ENCODE data around the gene ZNF615. TPM values are rescaled to one million over a fixed set of nuclear protein-coding genes. Genes with fewer than 3 reads are reported as not detected.
A peak's percentile ranks its signal among the peaks of the same experiment; 100 is the strongest.

The ZNF615 gene
- total RNA-seq, 4 donors from 2014 or later = 11.6 to 29.9 (median 20.0) TPM

GRCh38 chr19:52022193-52022592 lies 14.2 kb upstream of the ZNF615 start:
- Histone ChIP-seq H3K27ac (no peak overlapping the region), H3K9me3 (peaks cover 0 to 82% (median 2%) of the 10 kb centered on the region in 3 donors), H3K36me3 (peaks cover 14 to 91% of the 10 kb centered on the region in 2 donors), H3K4me1 (peaks cover 1 to 10% (median 3%) of the 10 kb centered on the region in 3 donors), H3K27me3 (no peaks in the 10 kb centered on the region), H3K4me3 (no peak overlapping the region)
- ATAC-seq = no peak
- 96 to 100% methylated on average over 5 to 11 of the region's 15 CpGs for WGBS, 2 donors (ENCODE audit: low coverage in 1 of 2)
- TF ChIP-seq POLR2A (IDR thresholded peaks at IDR 0.05) (no peak), CTCF (IDR thresholded peaks at IDR 0.05) (no peak), POLR2AphosphoS5 (IDR thresholded peaks at IDR 0.05) (no peak), EP300 (IDR thresholded peaks at IDR 0.05) (no peak)

GRCh38 chr19:52020506-52020905 lies 12.5 kb upstream of the ZNF615 start:
- no peak for ATAC-seq
- Histone ChIP-seq H3K36me3 (peaks cover 22 to 100% of the 10 kb centered on the region in 2 donors), H3K4me1 (no peaks in the 10 kb centered on the region), H3K27ac (no peak overlapping the region), H3K27me3 (no peaks in the 10 kb centered on the region), H3K9me3 (peaks cover 0 to 94% (median 2%) of the 10 kb centered on the region in 3 donors), H3K4me3 (no peak overlapping the region)
- 92 to 98% methylated on average over 2 to 4 of the region's 4 CpGs for WGBS, 2 donors (ENCODE audit: low coverage in 1 of 2)
- TF ChIP-seq CTCF (IDR thresholded peaks at IDR 0.05) (no peak), EP300 (IDR thresholded peaks at IDR 0.05) (no peak), POLR2AphosphoS5 (IDR thresholded peaks at IDR 0.05) (no peak), POLR2A (IDR thresholded peaks at IDR 0.05) (no peak)

GRCh38 chr19:52010674-52011073 lies 2.7 kb upstream of the ZNF615 start:
- no CpG with 5 or more reads among the region's 1 CpG for WGBS, 2 donors (ENCODE audit: low coverage in 1 of 2)

GRCh38 chr19:52007451-52007805 lies 583 bp downstream of the ZNF615 start:
- Histone ChIP-seq H3K4me3 (peak overlapping the region; percentile 78 to 95), H3K27me3 (no peaks in the 10 kb centered on the region), H3K36me3 (peaks cover 0 to 30% of the 10 kb centered on the region in 2 donors), H3K27ac (peak overlapping the region; percentile 74 to 84 (median 83)), H3K4me1 (peaks cover 0 to 20% (median 0%) of the 10 kb centered on the region in 3 donors), H3K9me3 (peaks cover 0 to 15% (median 0%) of the 10 kb centered on the region in 3 donors)
- no peak for TF ChIP-seq POLR2AphosphoS5 (IDR thresholded peaks at IDR 0.05)
- TF ChIP-seq POLR2A (IDR thresholded peaks at IDR 0.05) = no peak
- TF ChIP-seq CTCF (IDR thresholded peaks at IDR 0.05) = no peak
- TF ChIP-seq EP300 (IDR thresholded peaks at IDR 0.05) = no peak
- WGBS, 2 donors (ENCODE audit: low coverage in 1 of 2) = 2% methylated on average over 6 to 9 of the region's 9 CpGs
- peak; percentile 14 for ATAC-seq

More at GRCh38 chr19:52010674-52011073, 2.7 kb upstream of the ZNF615 start:
- Histone ChIP-seq H3K36me3 (peaks cover 0 to 33% of the 10 kb centered on the region in 2 donors), H3K9me3 (peaks cover 0 to 32% (median 0%) of the 10 kb centered on the region in 3 donors), H3K4me3 (no peak overlapping the region), H3K27me3 (no peaks in the 10 kb centered on the region), H3K4me1 (peaks cover 0 to 20% (median 0%) of the 10 kb centered on the region in 3 donors), H3K27ac (no peak overlapping the region)
- no peak for ATAC-seq
- TF ChIP-seq CTCF (IDR thresholded peaks at IDR 0.05) (no peak), EP300 (IDR thresholded peaks at IDR 0.05) (no peak), POLR2A (IDR thresholded peaks at IDR 0.05) (no peak), POLR2AphosphoS5 (IDR thresholded peaks at IDR 0.05) (no peak)

GRCh38 chr19:51994048-51994644 lies 13.9 kb downstream of the ZNF615 start:
- H3K4me1 ChIP-seq = no peaks in the 10 kb centered on the region
- no peak overlapping the region for H3K27ac ChIP-seq
- H3K9me3 ChIP-seq = peaks cover 6 to 84% (median 25%) of the 10 kb centered on the region in 3 donors
- H3K4me3 ChIP-seq = no peak overlapping the region
- no peak for ATAC-seq
- TF ChIP-seq POLR2AphosphoS5 (IDR thresholded peaks at IDR 0.05) (no peak), EP300 (IDR thresholded peaks at IDR 0.05) (no peak), POLR2A (IDR thresholded peaks at IDR 0.05) (no peak), CTCF (IDR thresholded peaks at IDR 0.05) (no peak)
- no peaks in the 10 kb centered on the region for H3K27me3 ChIP-seq
- peaks cover 38 to 81% of the 10 kb centered on the region in 2 donors for H3K36me3 ChIP-seq
- WGBS, 2 donors (ENCODE audit: low coverage in 1 of 2) = 100% methylated on average over 2 of the region's 2 CpGs

Measured in gastroesophageal sphincter (tissue), 4 donors.